GM12878 (cell line): ENCODE measurements around the gene ZNF790. TPM values are rescaled to one million over a fixed set of nuclear protein-coding genes. Genes with fewer than 3 reads are reported as not detected.
A peak's percentile ranks its signal among the peaks of the same experiment; 100 is the strongest.

Experiments
- CBX5 ChIP-seq: sonication (generic); IDR thresholded peaks from 2 replicates; pipeline ENCODE4 v1.6.1; 2016; ENCODE audit warnings: low read depth, moderate library complexity, mild to moderate bottlenecking, inconsistent platforms
- CREB1 ChIP-seq: IDR thresholded peaks from 2 replicates; pipeline ENCODE4 v1.6.1; 2012; ENCODE audit warnings: low read depth, mild to moderate bottlenecking, inconsistent platforms
- EGR1 ChIP-seq, 2 experiments: IDR thresholded peaks; 1 replicate in 1 of 2; 2 replicates in 1 of 2; pipeline ENCODE4 v1.6.1; 2011 to 2012; ENCODE audit warnings: low read depth in 2 of 2, low read length in 2 of 2, borderline replicate concordance in 1 of 2, mild to moderate bottlenecking in 1 of 2, moderate library complexity in 1 of 2
- GABPA ChIP-seq: IDR thresholded peaks from 2 replicates; pipeline ENCODE4 v1.6.1; 2014; ENCODE audit warnings: antibody characterized with exemption, low read depth, mild to moderate bottlenecking, inconsistent platforms
- HDGF ChIP-seq: fragments of 450-650 bp; IDR thresholded peaks from 2 replicates; pipeline ENCODE4 v1.6.1; 2016; ENCODE audit warnings: antibody characterized with exemption
- IKZF1 ChIP-seq: fragments of 450-650 bp; conservative IDR thresholded peaks from 2 replicates; pipeline ENCODE4 v1.6.1; 2017; ENCODE audit warnings: antibody characterized with exemption, mild to moderate bottlenecking
- IKZF2 ChIP-seq, 2 experiments: fragments of 450-650 bp; IDR thresholded peaks; 2 replicates each; pipeline ENCODE4 v1.6.1; 2017; ENCODE audit warnings: mild to moderate bottlenecking in 2 of 2, moderate library complexity in 2 of 2
- IRF4 ChIP-seq: IDR thresholded peaks from 2 replicates; pipeline ENCODE4 v1.6.1; 2011; ENCODE audit warnings: low read depth, low read length
- MTA2 ChIP-seq: fragments of 450-650 bp; IDR thresholded peaks from 2 replicates; pipeline ENCODE4 v1.6.1; 2016; ENCODE audit warnings: low read depth, mild to moderate bottlenecking, moderate library complexity
- NFIC ChIP-seq: IDR thresholded peaks from 2 replicates; pipeline ENCODE4 v1.6.1; 2012; ENCODE audit warnings: low read depth, mild to moderate bottlenecking, inconsistent platforms, low read length, moderate library complexity
- RBBP5 ChIP-seq: fragments of 200-600 bp; sonication (generic); conservative IDR thresholded peaks from 2 replicates; pipeline ENCODE4 v1.6.1; 2016
- STAT3 ChIP-seq: IDR thresholded peaks from 2 replicates; pipeline ENCODE4 v1.6.1; 2011; ENCODE audit warnings: low read depth, low read length, improper control_type of control experiment
- ZSCAN29 ChIP-seq: fragments of 450-650 bp; IDR thresholded peaks from 2 replicates; pipeline ENCODE4 v1.6.1; 2017; ENCODE audit warnings: mild to moderate bottlenecking, moderate library complexity
- polyA plus RNA-seq, 11 experiments: library from polyadenylated mRNA; depleted of rRNA in 4 of 11; unstranded in 6 of 11; stranded (reverse) in 5 of 11; fragments of >200 nt; fragmentation: Nextera tagmentation in 4 of 11; fragmentation: Illumina TruSeq in 1 of 11; extraction: Ambion mirVana in 4 of 11; extraction: Trizol in 1 of 11; gene quantifications; 1 replicate in 1 of 11; 2 replicates in 10 of 11; pipeline versions ENCODE4 v1.2.1 to v1.2.3, GENCODE V29; 2011 to 2016; ENCODE audit warnings: inconsistent platforms in 2 of 11, missing spikeins in 2 of 11, low read depth in 1 of 11
- total RNA-seq, 4 experiments: library from RNA; depleted of rRNA in 3 of 4; stranded (reverse); fragments of >200 nt in 3 of 4; fragmentation: Illumina TruSeq in 1 of 4; extraction: Trizol in 1 of 4; gene quantifications; 2 replicates each; pipeline versions ENCODE4 v1.2.1 to v1.2.3, GENCODE V29; 2013 to 2021
- TF ChIP-seq, protein P1 (sequence below): fragments of 450-650 bp; IDR thresholded peaks from 2 replicates; pipeline ENCODE4 v1.6.1; 2017; ENCODE audit warnings: mild to moderate bottlenecking, low read depth, inconsistent platforms; ENCODE audit not compliant: poor library complexity, severe bottlenecking
- TF ChIP-seq, protein P2 (sequence below): fragments of 450-650 bp; formaldehyde crosslinking; IDR thresholded peaks from 2 replicates; pipeline ENCODE4 v1.4.0; 2022; ENCODE audit warnings: mild to moderate bottlenecking, moderate library complexity
- TF ChIP-seq, protein P3 (sequence below): IDR thresholded peaks from 2 replicates; pipeline ENCODE4 v1.6.1; 2012; ENCODE audit warnings: improper control_type of control experiment, low read depth, low read length; ENCODE audit not compliant: insufficient replicate concordance

The ZNF790 gene
- total and polyA plus RNA-seq, 10 of the 15 experiments (the other 5 are each of a cell fraction or from before 2014, with no cell fraction given) = 0.87 to 5.2 (median 2.9) TPM

DNA sequence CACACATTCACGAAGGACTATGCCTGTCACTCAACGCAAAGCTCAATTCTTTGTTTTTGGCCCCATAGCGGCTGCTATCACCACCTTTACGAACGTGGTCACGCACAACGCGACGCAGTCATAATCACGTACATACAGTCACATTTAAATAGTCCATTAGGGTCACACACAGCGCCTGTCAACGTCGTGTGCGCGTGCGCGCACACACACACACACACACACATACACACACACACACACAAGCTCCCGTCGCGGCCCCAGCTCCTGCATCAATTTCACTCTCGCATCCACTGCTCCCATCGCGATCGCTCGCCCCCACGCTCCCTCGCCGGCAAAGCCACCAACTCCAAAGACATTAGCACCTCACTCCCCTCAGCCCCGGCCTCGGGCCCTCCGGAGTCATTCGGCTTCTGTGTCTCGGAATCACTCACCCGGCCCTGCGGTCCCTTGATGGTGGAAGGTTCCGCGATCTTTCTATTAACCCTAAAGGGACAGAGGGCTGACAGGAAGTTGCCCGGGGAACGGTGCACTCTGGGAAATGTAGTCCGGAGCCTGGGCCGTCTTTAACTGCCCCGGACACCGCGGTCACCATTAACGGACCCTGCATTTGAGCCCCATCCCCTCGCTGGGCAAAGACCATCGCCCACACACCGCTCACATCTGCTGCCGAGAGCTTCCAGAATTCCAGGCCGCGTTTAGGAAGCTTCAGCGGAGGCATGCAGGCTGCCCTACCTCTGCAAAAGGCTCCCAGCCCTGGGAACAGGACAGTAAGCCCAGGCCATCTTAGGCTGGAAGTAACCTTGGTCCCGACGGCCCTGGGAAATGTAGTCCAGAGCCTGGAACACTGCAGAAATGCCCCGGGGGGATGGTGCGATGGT lies at the start of gene ZNF790 (continued):
- TF ChIP-seq, protein P1, sequence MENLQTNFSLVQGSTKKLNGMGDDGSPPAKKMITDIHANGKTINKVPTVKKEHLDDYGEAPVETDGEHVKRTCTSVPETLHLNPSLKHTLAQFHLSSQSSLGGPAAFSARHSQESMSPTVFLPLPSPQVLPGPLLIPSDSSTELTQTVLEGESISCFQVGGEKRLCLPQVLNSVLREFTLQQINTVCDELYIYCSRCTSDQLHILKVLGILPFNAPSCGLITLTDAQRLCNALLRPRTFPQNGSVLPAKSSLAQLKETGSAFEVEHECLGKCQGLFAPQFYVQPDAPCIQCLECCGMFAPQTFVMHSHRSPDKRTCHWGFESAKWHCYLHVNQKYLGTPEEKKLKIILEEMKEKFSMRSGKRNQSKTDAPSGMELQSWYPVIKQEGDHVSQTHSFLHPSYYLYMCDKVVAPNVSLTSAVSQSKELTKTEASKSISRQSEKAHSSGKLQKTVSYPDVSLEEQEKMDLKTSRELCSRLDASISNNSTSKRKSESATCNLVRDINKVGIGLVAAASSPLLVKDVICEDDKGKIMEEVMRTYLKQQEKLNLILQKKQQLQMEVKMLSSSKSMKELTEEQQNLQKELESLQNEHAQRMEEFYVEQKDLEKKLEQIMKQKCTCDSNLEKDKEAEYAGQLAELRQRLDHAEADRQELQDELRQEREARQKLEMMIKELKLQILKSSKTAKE = no peak
- TF ChIP-seq NFIC = no peak
- TF ChIP-seq STAT3 = no peak
- 0 out of 3 replicates have a peak, but pooled peaks of 1 of the 2 experiments have one; percentile 2 for TF ChIP-seq EGR1 (IDR thresholded peaks at IDR 0.05; ENCODE audit: borderline replicate concordance in 1 of 2, low read depth in 2 of 2, low read length in 2 of 2)
- 0 out of 2 replicates have a peak, but pooled peaks have one; percentile 43 for TF ChIP-seq RBBP5
- TF ChIP-seq MTA2 = peak; percentile 46; the same call in 1 of the 2 replicates
- peak in 1 of 2 experiments; percentile 36; a peak in 1 of 4 replicates for TF ChIP-seq IKZF2 (IDR thresholded peaks at IDR 0.05)
- no peak for TF ChIP-seq CBX5
- TF ChIP-seq, protein P2, sequence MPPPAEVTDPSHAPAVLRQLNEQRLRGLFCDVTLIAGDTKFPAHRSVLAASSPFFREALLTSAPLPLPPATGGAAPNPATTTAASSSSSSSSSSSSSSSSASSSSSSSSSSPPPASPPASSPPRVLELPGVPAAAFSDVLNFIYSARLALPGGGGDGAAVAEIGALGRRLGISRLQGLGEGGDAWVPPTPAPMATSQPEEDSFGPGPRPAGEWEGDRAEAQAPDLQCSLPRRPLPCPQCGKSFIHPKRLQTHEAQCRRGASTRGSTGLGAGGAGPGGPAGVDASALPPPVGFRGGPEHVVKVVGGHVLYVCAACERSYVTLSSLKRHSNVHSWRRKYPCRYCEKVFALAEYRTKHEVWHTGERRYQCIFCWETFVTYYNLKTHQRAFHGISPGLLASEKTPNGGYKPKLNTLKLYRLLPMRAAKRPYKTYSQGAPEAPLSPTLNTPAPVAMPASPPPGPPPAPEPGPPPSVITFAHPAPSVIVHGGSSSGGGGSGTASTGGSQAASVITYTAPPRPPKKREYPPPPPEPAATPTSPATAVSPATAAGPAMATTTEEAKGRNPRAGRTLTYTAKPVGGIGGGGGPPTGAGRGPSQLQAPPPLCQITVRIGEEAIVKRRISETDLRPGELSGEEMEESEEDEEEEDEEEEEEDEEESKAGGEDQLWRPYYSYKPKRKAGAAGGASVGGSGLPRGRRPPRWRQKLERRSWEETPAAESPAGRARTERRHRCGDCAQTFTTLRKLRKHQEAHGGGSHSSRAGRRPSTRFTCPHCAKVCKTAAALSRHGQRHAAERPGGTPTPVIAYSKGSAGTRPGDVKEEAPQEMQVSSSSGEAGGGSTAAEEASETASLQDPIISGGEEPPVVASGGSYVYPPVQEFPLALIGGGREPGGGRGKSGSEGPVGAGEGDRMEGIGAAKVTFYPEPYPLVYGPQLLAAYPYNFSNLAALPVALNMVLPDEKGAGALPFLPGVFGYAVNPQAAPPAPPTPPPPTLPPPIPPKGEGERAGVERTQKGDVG (CRISPR knock-in tag) = no peak
- peak; percentile 46; the same call in 1 of the 2 replicates for TF ChIP-seq CREB1
- 0 out of 2 replicates have a peak, but pooled peaks have one; percentile 30 for TF ChIP-seq IRF4
- TF ChIP-seq IKZF1 = peak; percentile 77
- peak; percentile 90 for TF ChIP-seq GABPA
- TF ChIP-seq, protein P3, sequence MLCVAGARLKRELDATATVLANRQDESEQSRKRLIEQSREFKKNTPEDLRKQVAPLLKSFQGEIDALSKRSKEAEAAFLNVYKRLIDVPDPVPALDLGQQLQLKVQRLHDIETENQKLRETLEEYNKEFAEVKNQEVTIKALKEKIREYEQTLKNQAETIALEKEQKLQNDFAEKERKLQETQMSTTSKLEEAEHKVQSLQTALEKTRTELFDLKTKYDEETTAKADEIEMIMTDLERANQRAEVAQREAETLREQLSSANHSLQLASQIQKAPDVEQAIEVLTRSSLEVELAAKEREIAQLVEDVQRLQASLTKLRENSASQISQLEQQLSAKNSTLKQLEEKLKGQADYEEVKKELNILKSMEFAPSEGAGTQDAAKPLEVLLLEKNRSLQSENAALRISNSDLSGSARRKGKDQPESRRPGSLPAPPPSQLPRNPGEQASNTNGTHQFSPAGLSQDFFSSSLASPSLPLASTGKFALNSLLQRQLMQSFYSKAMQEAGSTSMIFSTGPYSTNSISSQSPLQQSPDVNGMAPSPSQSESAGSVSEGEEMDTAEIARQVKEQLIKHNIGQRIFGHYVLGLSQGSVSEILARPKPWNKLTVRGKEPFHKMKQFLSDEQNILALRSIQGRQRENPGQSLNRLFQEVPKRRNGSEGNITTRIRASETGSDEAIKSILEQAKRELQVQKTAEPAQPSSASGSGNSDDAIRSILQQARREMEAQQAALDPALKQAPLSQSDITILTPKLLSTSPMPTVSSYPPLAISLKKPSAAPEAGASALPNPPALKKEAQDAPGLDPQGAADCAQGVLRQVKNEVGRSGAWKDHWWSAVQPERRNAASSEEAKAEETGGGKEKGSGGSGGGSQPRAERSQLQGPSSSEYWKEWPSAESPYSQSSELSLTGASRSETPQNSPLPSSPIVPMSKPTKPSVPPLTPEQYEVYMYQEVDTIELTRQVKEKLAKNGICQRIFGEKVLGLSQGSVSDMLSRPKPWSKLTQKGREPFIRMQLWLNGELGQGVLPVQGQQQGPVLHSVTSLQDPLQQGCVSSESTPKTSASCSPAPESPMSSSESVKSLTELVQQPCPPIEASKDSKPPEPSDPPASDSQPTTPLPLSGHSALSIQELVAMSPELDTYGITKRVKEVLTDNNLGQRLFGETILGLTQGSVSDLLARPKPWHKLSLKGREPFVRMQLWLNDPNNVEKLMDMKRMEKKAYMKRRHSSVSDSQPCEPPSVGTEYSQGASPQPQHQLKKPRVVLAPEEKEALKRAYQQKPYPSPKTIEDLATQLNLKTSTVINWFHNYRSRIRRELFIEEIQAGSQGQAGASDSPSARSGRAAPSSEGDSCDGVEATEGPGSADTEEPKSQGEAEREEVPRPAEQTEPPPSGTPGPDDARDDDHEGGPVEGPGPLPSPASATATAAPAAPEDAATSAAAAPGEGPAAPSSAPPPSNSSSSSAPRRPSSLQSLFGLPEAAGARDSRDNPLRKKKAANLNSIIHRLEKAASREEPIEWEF = no peak
- peak; percentile 51; the same call in 1 of the 2 replicates for TF ChIP-seq HDGF
- TF ChIP-seq ZSCAN29 = no peak
